ENCODE results near the gene PRKAG3.

- TF ChIP-seq CTCF (IDR thresholded peaks at IDR 0.05; ENCODE audit: poor library complexity), result no peak
- no peak for TF ChIP-seq EZH2 (IDR thresholded peaks at IDR 0.05; ENCODE audit: borderline replicate concordance)
- TF ChIP-seq EZH2phosphoT487 (IDR thresholded peaks at IDR 0.05; ENCODE audit: low read depth, severe bottlenecking, unreplicated experiment), result no peak
Measured at GRCh38 chr2:218781691-218782527, 49.7 kb downstream of the PRKAG3 start, which contains the start of gene CYP27A1.
